GM12874 (cell line): Measurements from ENCODE around the gene ZAP70.

Experiments
- CTCF ChIP-seq: IDR thresholded peaks from 2 replicates; pipeline ENCODE4 v1.5.1; 2011; ENCODE audit warnings: low read depth, mild to moderate bottlenecking, control low read depth, low read length, moderate library complexity; ENCODE audit not compliant: insufficient read depth

The ZAP70 gene

GRCh38 chr2:97755491-97755890 lies 42.1 kb downstream of the ZAP70 start:
- TF ChIP-seq CTCF, result no peak

- no peak for TF ChIP-seq CTCF
Observed at GRCh38 chr2:97757062-97757461, 43.7 kb downstream of the ZAP70 start.

- no peak for TF ChIP-seq CTCF
Observed at GRCh38 chr2:97758131-97758705, 44.8 kb downstream of the ZAP70 start.

- TF ChIP-seq CTCF, result no peak
Observed at GRCh38 chr2:97759727-97760407, 46.5 kb downstream of the ZAP70 start.

- TF ChIP-seq CTCF, result no peak
Observed at GRCh38 chr2:97760480-97761049, 47.2 kb downstream of the ZAP70 start.

- TF ChIP-seq CTCF, result no peak
Observed at GRCh38 chr2:97761192-97761591, 47.8 kb downstream of the ZAP70 start.

GRCh38 chr2:97763176-97763845 lies 49.9 kb downstream of the ZAP70 start:
- no peak for TF ChIP-seq CTCF
